ENCODE data around the gene LGALS9.

DNA sequence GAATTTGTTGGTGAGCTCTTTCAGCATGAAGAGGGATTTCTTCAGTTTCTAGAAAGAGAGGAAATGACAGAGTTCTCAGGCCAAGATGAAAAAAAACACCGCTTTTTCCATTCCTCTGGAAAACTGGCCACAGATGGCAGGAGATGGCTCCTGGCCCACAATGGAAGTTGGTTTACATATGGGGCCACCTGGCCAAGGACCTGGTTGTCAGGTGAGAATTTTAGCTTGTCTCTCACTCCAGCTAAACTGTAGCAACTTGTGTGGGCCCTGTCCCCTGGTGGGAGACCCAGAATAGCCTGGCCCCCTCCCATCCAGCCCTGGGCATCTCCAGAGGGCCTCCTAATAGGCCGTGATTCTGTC lies 33.6 kb downstream of the LGALS9 start:
- TF ChIP-seq, protein P1, sequence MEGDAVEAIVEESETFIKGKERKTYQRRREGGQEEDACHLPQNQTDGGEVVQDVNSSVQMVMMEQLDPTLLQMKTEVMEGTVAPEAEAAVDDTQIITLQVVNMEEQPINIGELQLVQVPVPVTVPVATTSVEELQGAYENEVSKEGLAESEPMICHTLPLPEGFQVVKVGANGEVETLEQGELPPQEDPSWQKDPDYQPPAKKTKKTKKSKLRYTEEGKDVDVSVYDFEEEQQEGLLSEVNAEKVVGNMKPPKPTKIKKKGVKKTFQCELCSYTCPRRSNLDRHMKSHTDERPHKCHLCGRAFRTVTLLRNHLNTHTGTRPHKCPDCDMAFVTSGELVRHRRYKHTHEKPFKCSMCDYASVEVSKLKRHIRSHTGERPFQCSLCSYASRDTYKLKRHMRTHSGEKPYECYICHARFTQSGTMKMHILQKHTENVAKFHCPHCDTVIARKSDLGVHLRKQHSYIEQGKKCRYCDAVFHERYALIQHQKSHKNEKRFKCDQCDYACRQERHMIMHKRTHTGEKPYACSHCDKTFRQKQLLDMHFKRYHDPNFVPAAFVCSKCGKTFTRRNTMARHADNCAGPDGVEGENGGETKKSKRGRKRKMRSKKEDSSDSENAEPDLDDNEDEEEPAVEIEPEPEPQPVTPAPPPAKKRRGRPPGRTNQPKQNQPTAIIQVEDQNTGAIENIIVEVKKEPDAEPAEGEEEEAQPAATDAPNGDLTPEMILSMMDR (IDR thresholded peaks at IDR 0.05) = no peak
- no peak for TF ChIP-seq TCF7L2 (IDR thresholded peaks at IDR 0.05; ENCODE audit: low read depth, low read length)
- no peak for TF ChIP-seq POLR2AphosphoS5 (IDR thresholded peaks at IDR 0.05; ENCODE audit: low read depth, low read length)

All from Panc1 (cell line).